ENCODE data around the gene UGT1A5.

UGT1A5 gene

GRCh38 chr2:233764264-233764663, 51.6 kb downstream of the UGT1A5 start:
- Histone ChIP-seq H3K27me3 (replicated peaks) (no peaks in the 10 kb centered on the region), H3K4me3 (ENCODE audit: low read depth, low read length) (no peak overlapping the region), H3K36me3 (replicated peaks) (no peaks in the 10 kb centered on the region), H3K27ac (peak overlapping the region; percentile 43)
- no peak for TF ChIP-seq CTCF (IDR thresholded peaks at IDR 0.05; ENCODE audit: low read depth, low read length, missing control alignments)
- DNase-seq = peak; percentile 61
- in situ Hi-C loops (cut with HindIII; ENCODE audit: low pct_ligation_motif_present, low sequenced_read_pairs) = no loop called here

- in situ Hi-C loops (cut with HindIII; ENCODE audit: low pct_ligation_motif_present, low sequenced_read_pairs) = no loop called here
Measured at GRCh38 chr2:233764761-233765160, 52.1 kb downstream of the UGT1A5 start.

GRCh38 chr2:233766416-233766815, 53.7 kb downstream of the UGT1A5 start:
- Histone ChIP-seq H3K27ac (no peak overlapping the region), H3K36me3 (replicated peaks) (no peaks in the 10 kb centered on the region), H3K4me3 (ENCODE audit: low read depth, low read length) (no peak overlapping the region), H3K27me3 (replicated peaks) (no peaks in the 10 kb centered on the region)
- in situ Hi-C loops (cut with HindIII; ENCODE audit: low pct_ligation_motif_present, low sequenced_read_pairs) = no loop called here
- no peak for TF ChIP-seq CTCF (IDR thresholded peaks at IDR 0.05; ENCODE audit: low read depth, low read length, missing control alignments)
- no peak for DNase-seq

More at GRCh38 chr2:233764761-233765160, 52.1 kb downstream of the UGT1A5 start:
- no peaks in the 10 kb centered on the region for H3K27me3 ChIP-seq (replicated peaks)
- TF ChIP-seq CTCF (IDR thresholded peaks at IDR 0.05; ENCODE audit: low read depth, low read length, missing control alignments) = no peak
- no peak for DNase-seq
- H3K36me3 ChIP-seq (replicated peaks) = no peaks in the 10 kb centered on the region
- no peak overlapping the region for H3K4me3 ChIP-seq (ENCODE audit: low read depth, low read length)
- H3K27ac ChIP-seq = peak overlapping the region; percentile 43

- Histone ChIP-seq H3K4me3 (ENCODE audit: low read depth, low read length) (no peak overlapping the region), H3K36me3 (replicated peaks) (no peaks in the 10 kb centered on the region), H3K27me3 (replicated peaks) (no peaks in the 10 kb centered on the region), H3K27ac (no peak overlapping the region)
- DNase-seq = no peak
- in situ Hi-C loops (cut with HindIII; ENCODE audit: low pct_ligation_motif_present, low sequenced_read_pairs) = no loop called here
- TF ChIP-seq CTCF (IDR thresholded peaks at IDR 0.05; ENCODE audit: low read depth, low read length, missing control alignments) = no peak
Measured at GRCh38 chr2:233768076-233768475, 55.4 kb downstream of the UGT1A5 start.

GRCh38 chr2:233769260-233769659, 56.6 kb downstream of the UGT1A5 start:
- Histone ChIP-seq H3K4me3 (ENCODE audit: low read depth, low read length) (no peak overlapping the region), H3K27ac (no peak overlapping the region), H3K27me3 (replicated peaks) (no peaks in the 10 kb centered on the region), H3K36me3 (replicated peaks) (no peaks in the 10 kb centered on the region)
- no peak for TF ChIP-seq CTCF (IDR thresholded peaks at IDR 0.05; ENCODE audit: low read depth, low read length, missing control alignments)
- in situ Hi-C loops (cut with HindIII; ENCODE audit: low pct_ligation_motif_present, low sequenced_read_pairs) = no loop called here
- no peak for DNase-seq

GRCh38 chr2:233772153-233772552, 59.4 kb downstream of the UGT1A5 start:
- H3K27ac ChIP-seq = no peak overlapping the region
- no peaks in the 10 kb centered on the region for H3K27me3 ChIP-seq (replicated peaks)
- TF ChIP-seq CTCF (IDR thresholded peaks at IDR 0.05; ENCODE audit: low read depth, low read length, missing control alignments) = no peak
- in situ Hi-C loops (cut with HindIII; ENCODE audit: low pct_ligation_motif_present, low sequenced_read_pairs) = no loop called here
- no peak for DNase-seq
- H3K36me3 ChIP-seq (replicated peaks) = no peaks in the 10 kb centered on the region
- no peak overlapping the region for H3K4me3 ChIP-seq (ENCODE audit: low read depth, low read length)

All from brain microvascular endothelial cell (primary cell).